UCSD-AML1 (cell line): ENCODE measurements around the gene MXRA8.

ENCODE experiments used
- DNase-seq: peaks from one replicate; lab custom pipeline; 2025; ENCODE audit not compliant: unreplicated experiment; lab: John Stamatoyannopoulos, UW

The MXRA8 gene

GRCh38 chr1:1310476-1311053 lies 47.8 kb downstream of the MXRA8 start:
- no peak for DNase-seq

GRCh38 chr1:1310109-1310385 lies 48.3 kb downstream of the MXRA8 start:
- DNase-seq, result no peak

GRCh38 chr1:1309251-1310108 lies 48.9 kb downstream of the MXRA8 start:
- no peak for DNase-seq

- no peak for DNase-seq
Measured at GRCh38 chr1:1308756-1309250, 49.6 kb downstream of the MXRA8 start.

- peak; percentile 93 for DNase-seq
Measured at GRCh38 chr1:1307923-1308755, 50.2 kb downstream of the MXRA8 start, which contains the start of the genes ACAP3 and PUSL1. TSS of gene ACAP3 (minus strand) at chr1:1307930. CDS start at chr1:1307815, 115 bp downstream. TSS of gene PUSL1 (plus strand) at chr1:1308597. CDS start at chr1:1308644, 47 bp downstream.

- DNase-seq, result no peak
Measured at GRCh38 chr1:1307261-1307922, 51.0 kb downstream of the MXRA8 start.

GRCh38 chr1:1306661-1307260 lies 51.6 kb downstream of the MXRA8 start:
- no peak for DNase-seq

- DNase-seq, result no peak
Measured at GRCh38 chr1:1306070-1306660, 52.2 kb downstream of the MXRA8 start.

- peak; percentile 47 for DNase-seq
Measured at GRCh38 chr1:1305300-1306069, 52.9 kb downstream of the MXRA8 start.

GRCh38 chr1:1304331-1305299 lies 53.7 kb downstream of the MXRA8 start:
- no peak for DNase-seq

GRCh38 chr1:1303736-1304135 lies 54.6 kb downstream of the MXRA8 start:
- DNase-seq, result no peak

- DNase-seq, result no peak
Measured at GRCh38 chr1:1302951-1303509, 55.3 kb downstream of the MXRA8 start.
